Endodermal cell (in vitro differentiated cells): ENCODE results near the gene SF3A2. TPM values are rescaled to one million over a fixed set of nuclear protein-coding genes. Genes with fewer than 3 reads are reported as not detected.

ENCODE experiments used
- DNase-seq: peaks from one replicate; pipeline ENCODE4 v3.0.0-alpha.2; 2017
- H3K27ac ChIP-seq: 2 replicates; pipeline ENCODE4 v1.5.1; 2013; ENCODE audit warnings: mild to moderate bottlenecking, low read depth, low read length, moderate library complexity
- H3K27me3 ChIP-seq: 2 replicates; pipeline ENCODE4 v1.6.1; 2013; ENCODE audit warnings: mild to moderate bottlenecking, low read length, moderate library complexity; ENCODE audit not compliant: insufficient read depth, control insufficient read depth, poor library complexity, severe bottlenecking
- H3K36me3 ChIP-seq: 2 replicates; pipeline ENCODE4 v1.7.0; 2013; ENCODE audit warnings: mild to moderate bottlenecking, low read length, moderate library complexity; ENCODE audit not compliant: control insufficient read depth, insufficient read depth
- H3K4me1 ChIP-seq: one replicate; pipeline ENCODE4 v1.7.0; 2013; ENCODE audit warnings: low read length; ENCODE audit not compliant: control insufficient read depth, insufficient read depth
- H3K4me3 ChIP-seq: 2 replicates; pipeline ENCODE4 v1.5.1; 2013; ENCODE audit warnings: mild to moderate bottlenecking, low read length, moderate library complexity
- H3K9ac ChIP-seq: 2 replicates; pipeline ENCODE4 v1.6.1; 2013; ENCODE audit warnings: mild to moderate bottlenecking, low read length, moderate library complexity; ENCODE audit not compliant: poor library complexity, severe bottlenecking; ENCODE audit errors: extremely low read depth
- H3K9me3 ChIP-seq: 2 replicates; pipeline ENCODE4 v1.6.1; 2013; ENCODE audit warnings: mild to moderate bottlenecking, low read length, moderate library complexity; ENCODE audit not compliant: control insufficient read depth
- H3K27ac Mint-ChIP-seq: 2 replicates; pipeline ENCODE4 v1.8.0; 2020; ENCODE audit warnings: mixed read lengths
- H3K27me3 Mint-ChIP-seq: 2 replicates; pipeline ENCODE4 v1.8.0; 2021; ENCODE audit warnings: mild to moderate bottlenecking, mixed read lengths; ENCODE audit not compliant: insufficient read depth
- H3K36me3 Mint-ChIP-seq: 2 replicates; pipeline ENCODE4 v1.8.0; 2020; ENCODE audit warnings: low read depth, mixed read lengths
- H3K4me1 Mint-ChIP-seq: 2 replicates; pipeline ENCODE4 v1.8.0; 2020; ENCODE audit warnings: mixed read lengths
- H3K4me3 Mint-ChIP-seq: 2 replicates; pipeline ENCODE4 v1.8.0; 2020; ENCODE audit warnings: mild to moderate bottlenecking, moderate library complexity, mixed read lengths
- H3K9me3 Mint-ChIP-seq: 2 replicates; pipeline ENCODE4 v1.8.0; 2020; ENCODE audit warnings: mild to moderate bottlenecking, mixed read lengths
- WGBS, 2 experiments: methylation state at CpG; one replicate each; pipeline versions ENCODE4 v1.1.5 to v1.1.7; 2013; ENCODE audit warnings: missing lambda C conversion rate in 2 of 2, mixed read lengths in 1 of 2; ENCODE audit not compliant: insufficient coverage in 1 of 2, insufficient read length in 1 of 2; 5-methylcytosine and 5-hydroxymethylcytosine counted together
- total RNA-seq, 2 donors: library from RNA; stranded (reverse); fragmentation: NEBNext Ultra II Directional in 1 of 2; extraction: Animal tissue kit (Norgen Biotek cat#: 25700) in 1 of 2; gene quantifications; 2 replicates in 1 of 2; 3 replicates in 1 of 2; pipeline ENCODE4 v1.2.1, GENCODE V29; 2021
- TF ChIP-seq, protein P1 (sequence below): fragments of 200-600 bp; sonication (generic); conservative IDR thresholded peaks from 2 replicates; pipeline ENCODE4 v1.5.0; 2021; ENCODE audit warnings: antibody characterized with exemption, mild to moderate bottlenecking

Gene SF3A2
- total RNA-seq, 2 donors from 2014 or later, result 126 to 132 TPM

DNA sequence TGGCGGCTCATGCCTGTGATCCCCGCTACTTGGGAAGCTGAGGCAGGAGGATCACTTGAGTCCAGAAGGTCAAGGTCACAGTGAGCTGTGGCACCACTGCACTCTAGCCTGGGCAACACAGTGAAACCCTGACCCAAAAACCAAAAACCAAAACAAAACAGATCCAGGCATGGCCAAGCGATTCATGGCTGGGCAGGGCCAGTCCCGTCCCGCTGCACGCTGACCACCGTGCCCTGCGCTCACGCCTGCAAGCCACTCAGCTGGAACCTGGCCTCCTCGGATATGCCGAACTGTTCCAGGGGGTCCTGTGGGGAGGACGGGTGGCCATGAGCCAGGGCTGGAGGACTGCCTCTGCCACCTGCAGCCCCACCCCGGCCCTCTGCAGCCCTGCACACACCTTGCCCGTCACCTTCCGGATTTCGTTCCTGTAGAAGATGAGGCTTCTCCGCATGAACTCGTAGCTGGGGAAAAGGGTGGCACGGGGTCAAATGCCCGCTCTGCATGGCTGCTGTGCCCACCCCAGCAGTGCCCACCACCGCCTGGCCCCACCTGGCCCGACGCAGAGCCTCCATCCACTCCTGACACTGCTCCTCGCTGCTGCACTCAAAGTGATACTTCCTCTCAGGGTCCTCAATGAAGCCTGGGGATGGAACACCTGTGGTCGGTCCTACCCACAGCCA, 2.9 kb upstream of the SF3A2 start:
- peak overlapping the region; percentile 30 for H3K27ac Mint-ChIP-seq

DNA sequence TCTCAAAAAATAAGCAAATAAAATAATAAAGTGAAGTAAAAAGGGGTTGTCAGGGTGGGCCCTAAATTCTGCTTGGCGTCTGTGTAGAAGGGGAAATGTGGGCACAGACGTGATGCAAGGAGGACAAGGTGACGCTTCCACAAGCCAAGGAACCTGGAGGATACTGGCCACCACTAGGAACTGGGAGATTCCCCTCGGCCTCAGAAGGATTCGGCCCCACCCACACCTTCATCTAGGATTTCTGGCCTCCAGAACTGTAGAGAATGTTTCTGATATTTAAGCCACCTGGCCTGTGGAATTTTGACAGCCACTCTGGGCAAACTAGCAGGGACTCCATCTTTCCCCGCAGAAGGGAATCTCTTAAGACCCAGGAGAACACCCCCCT, 1.6 kb upstream of the SF3A2 start:
- Histone ChIP-seq H3K27ac (peak overlapping the region; percentile 97), H3K9me3 (no peaks in the 10 kb centered on the region), H3K4me1 (peaks cover 3% of the 10 kb centered on the region), H3K9ac (peak overlapping the region; percentile 97), H3K36me3 (peaks cover 34% of the 10 kb centered on the region), H3K4me3 (peak overlapping the region; percentile 91), H3K27me3 (no peaks in the 10 kb centered on the region)
- Mint-ChIP-seq H3K4me3 (peak overlapping the region; percentile 92), H3K27ac (peak overlapping the region; percentile 93), H3K9me3 (no peaks in the 10 kb centered on the region), H3K27me3 (no peaks in the 10 kb centered on the region), H3K4me1 (peaks cover 25% of the 10 kb centered on the region), H3K36me3 (peaks cover 36% of the 10 kb centered on the region)
- 69 to 70% methylated on average over 5 to 6 of the region's 6 CpGs for WGBS, 2 experiments
- DNase-seq, result no peak
- TF ChIP-seq, protein P1, sequence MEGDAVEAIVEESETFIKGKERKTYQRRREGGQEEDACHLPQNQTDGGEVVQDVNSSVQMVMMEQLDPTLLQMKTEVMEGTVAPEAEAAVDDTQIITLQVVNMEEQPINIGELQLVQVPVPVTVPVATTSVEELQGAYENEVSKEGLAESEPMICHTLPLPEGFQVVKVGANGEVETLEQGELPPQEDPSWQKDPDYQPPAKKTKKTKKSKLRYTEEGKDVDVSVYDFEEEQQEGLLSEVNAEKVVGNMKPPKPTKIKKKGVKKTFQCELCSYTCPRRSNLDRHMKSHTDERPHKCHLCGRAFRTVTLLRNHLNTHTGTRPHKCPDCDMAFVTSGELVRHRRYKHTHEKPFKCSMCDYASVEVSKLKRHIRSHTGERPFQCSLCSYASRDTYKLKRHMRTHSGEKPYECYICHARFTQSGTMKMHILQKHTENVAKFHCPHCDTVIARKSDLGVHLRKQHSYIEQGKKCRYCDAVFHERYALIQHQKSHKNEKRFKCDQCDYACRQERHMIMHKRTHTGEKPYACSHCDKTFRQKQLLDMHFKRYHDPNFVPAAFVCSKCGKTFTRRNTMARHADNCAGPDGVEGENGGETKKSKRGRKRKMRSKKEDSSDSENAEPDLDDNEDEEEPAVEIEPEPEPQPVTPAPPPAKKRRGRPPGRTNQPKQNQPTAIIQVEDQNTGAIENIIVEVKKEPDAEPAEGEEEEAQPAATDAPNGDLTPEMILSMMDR, result no peak

More for the DNA sequence above, 2.9 kb upstream of the SF3A2 start:
- Histone ChIP-seq H3K4me3 (no peak overlapping the region), H3K9ac (no peak overlapping the region), H3K36me3 (peaks cover 41% of the 10 kb centered on the region), H3K27me3 (no peaks in the 10 kb centered on the region), H3K9me3 (no peaks in the 10 kb centered on the region), H3K4me1 (peaks cover 3% of the 10 kb centered on the region), H3K27ac (no peak overlapping the region)
- Mint-ChIP-seq H3K9me3 (no peaks in the 10 kb centered on the region), H3K4me1 (peaks cover 17% of the 10 kb centered on the region), H3K27me3 (no peaks in the 10 kb centered on the region), H3K36me3 (peaks cover 41% of the 10 kb centered on the region), H3K4me3 (peak overlapping the region; percentile 92)
- WGBS, 2 experiments, result 95 to 96% methylated on average over 23 to 25 of the region's 25 CpGs
- TF ChIP-seq, protein P1, result no peak
- no peak for DNase-seq

DNA sequence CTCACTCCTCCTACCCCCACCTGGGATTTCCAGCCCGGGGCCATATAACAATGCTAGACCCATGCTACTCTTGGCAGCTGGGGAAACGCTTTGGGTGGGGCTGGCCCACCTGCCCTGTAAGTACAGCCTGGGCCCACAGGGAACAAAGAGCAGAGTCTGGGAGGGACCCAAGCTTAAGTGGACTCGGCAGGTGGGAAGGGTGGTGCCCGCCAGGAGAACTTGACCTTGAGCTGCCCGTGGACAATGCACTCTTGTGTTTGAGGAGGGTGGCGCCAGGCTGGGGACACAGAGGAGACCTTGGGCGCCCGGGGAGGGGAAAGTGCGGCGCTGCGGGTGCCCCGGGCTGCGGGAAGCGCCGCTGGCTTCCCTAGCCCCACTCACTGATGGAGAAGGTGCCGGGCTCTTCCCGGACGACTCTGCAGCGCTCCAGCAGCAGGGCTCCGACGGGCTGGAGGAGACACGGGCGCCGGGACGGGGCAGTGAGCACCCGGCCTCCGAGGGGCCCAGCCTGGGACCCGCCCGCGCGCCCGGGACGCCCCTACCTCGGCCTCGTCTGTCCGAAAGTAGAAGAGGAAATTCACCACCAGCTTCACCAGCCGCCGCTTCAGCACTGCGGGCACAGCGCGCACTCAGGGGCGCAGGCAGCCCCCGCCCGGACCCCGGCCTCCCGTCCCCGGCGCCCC, 1.1 kb upstream of the SF3A2 start:
- Mint-ChIP-seq H3K4me3 (peak overlapping the region; percentile 92), H3K9me3 (no peaks in the 10 kb centered on the region), H3K27me3 (no peaks in the 10 kb centered on the region), H3K36me3 (peaks cover 34% of the 10 kb centered on the region), H3K4me1 (peaks cover 29% of the 10 kb centered on the region), H3K27ac (peak overlapping the region; percentile 93)
- H3K4me1 ChIP-seq, result peaks cover 3% of the 10 kb centered on the region
- TF ChIP-seq, protein P1, result no peak
- no peaks in the 10 kb centered on the region for H3K27me3 ChIP-seq
- H3K27ac ChIP-seq, result peak overlapping the region; percentile 97
- WGBS, 2 experiments, result 0 to 1% methylated on average over 10 to 48 of the region's 48 CpGs
- H3K4me3 ChIP-seq, result peak overlapping the region; percentile 91
- H3K9me3 ChIP-seq, result no peaks in the 10 kb centered on the region
- DNase-seq, result no peak
- H3K9ac ChIP-seq, result peak overlapping the region; percentile 97
- peaks cover 36% of the 10 kb centered on the region for H3K36me3 ChIP-seq
